B cell (primary cell): Measurements from ENCODE around the gene FPR1. TPM values are rescaled to one million over a fixed set of nuclear protein-coding genes. Genes with fewer than 3 reads are reported as not detected.
"Not testable (repeated sequence)": the region's sequence is repeated elsewhere in the genome, so short reads cannot be mapped to it uniquely, and the experiment has no call there.

Experiments
- ATAC-seq: fragments of 200-7000 bp; cut with Tn5 transposase; one replicate; pipeline ENCODE4 v1.10.0; 2021; ENCODE audit warnings: low read depth, mild to moderate bottlenecking, moderate number of reproducible peaks, moderate library complexity
- CTCF ChIA-PET: fragments of 350-600 bp; sonication (Branson Sonifier 250); formaldehyde crosslinking; loops from one replicate; lab custom pipeline; 2021; ENCODE audit warnings: antibody characterized with exemption, inconsistent platforms; lab: Charles Lee
- POLR2A ChIA-PET: fragments of 350-600 bp; sonication (Branson Sonifier 250); formaldehyde crosslinking; loops from one replicate; lab custom pipeline; 2021; ENCODE audit warnings: antibody characterized with exemption; lab: Charles Lee
- DNase-seq: peaks from one replicate; pipeline ENCODE4 v3.0.0; 2013
- H2AFZ ChIP-seq: 2 replicates; pipeline ENCODE4 v1.6.1; 2012; ENCODE audit warnings: mild to moderate bottlenecking, low read depth, low read length; ENCODE audit not compliant: insufficient read depth, poor library complexity, severe bottlenecking
- H3K27ac ChIP-seq, 2 donors: 1 replicate in 1 of 2; 2 replicates in 1 of 2; pipeline ENCODE4 v1.5.1; 2012 to 2013; ENCODE audit warnings: low read length in 2 of 2, mild to moderate bottlenecking in 2 of 2, moderate library complexity in 1 of 2
- H3K27me3 ChIP-seq, 4 experiments: fragments of 200-600 bp in 1 of 4; sonication (generic) in 1 of 4; replicated peaks in 1 of 4; 1 replicate in 2 of 4; 2 replicates in 2 of 4; pipeline versions ENCODE4 v1.6.1 to v1.7.0; 2013 to 2016; ENCODE audit warnings: low read length in 3 of 4, mild to moderate bottlenecking in 2 of 4, mixed read lengths in 1 of 4, moderate library complexity in 1 of 4; ENCODE audit not compliant: insufficient read depth in 4 of 4, control insufficient read depth in 3 of 4; ENCODE audit errors: control extremely low read depth in 1 of 4
- H3K36me3 ChIP-seq, 2 experiments: replicated peaks in 1 of 2; 1 replicate in 1 of 2; 2 replicates in 1 of 2; pipeline versions ENCODE4 v1.6.1 to v1.7.1; 2013; ENCODE audit warnings: low read length in 1 of 2; ENCODE audit not compliant: insufficient read depth in 2 of 2, control insufficient read depth in 1 of 2; ENCODE audit errors: control extremely low read depth in 1 of 2, extremely low read depth in 1 of 2
- H3K4me1 ChIP-seq, 2 donors: fragments of 200-600 bp in 1 of 2; sonication (generic) in 1 of 2; 1 replicate in 1 of 2; 2 replicates in 1 of 2; pipeline versions ENCODE4 v1.5.1 to v1.6.1; 2013 to 2017; ENCODE audit warnings: low read length in 2 of 2; ENCODE audit not compliant: control insufficient read depth in 2 of 2, insufficient read depth in 2 of 2
- H3K4me2 ChIP-seq: replicated peaks from 2 replicates; pipeline ENCODE3; 2012; ENCODE audit warnings: mild to moderate bottlenecking, low read depth, low read length; ENCODE audit not compliant: poor library complexity, severe bottlenecking
- H3K4me3 ChIP-seq, 5 experiments: fragments of 200-600 bp in 1 of 5; sonication (generic) in 1 of 5; 1 replicate in 3 of 5; 2 replicates in 2 of 5; pipeline versions ENCODE4 v1.5.1 to v1.7.0; 2011 to 2016; ENCODE audit warnings: low read length in 4 of 5, mild to moderate bottlenecking in 4 of 5, low read depth in 2 of 5, control low read depth in 1 of 5, moderate library complexity in 1 of 5; ENCODE audit not compliant: insufficient read depth in 1 of 5; ENCODE audit errors: control extremely low read depth in 1 of 5, extremely low read depth in 1 of 5
- H3K79me2 ChIP-seq: fragments of 200-600 bp; sonication (generic); one replicate; pipeline ENCODE4 v1.6.0; 2016; ENCODE audit warnings: low read length; ENCODE audit not compliant: control insufficient read depth, insufficient read depth
- H3K9ac ChIP-seq: fragments of 200-600 bp; sonication (generic); 2 replicates; pipeline ENCODE4 v1.6.1; 2017; ENCODE audit warnings: mild to moderate bottlenecking, low read length, moderate library complexity
- H3K9me3 ChIP-seq, 3 donors: one replicate each; pipeline versions ENCODE4 v1.6.1 to v1.7.1; 2013; ENCODE audit warnings: low read length in 2 of 3; ENCODE audit not compliant: control insufficient read depth in 2 of 3, insufficient read depth in 1 of 3; ENCODE audit errors: control extremely low read depth in 1 of 3
- H4K20me1 ChIP-seq: 2 replicates; pipeline ENCODE4 v1.6.0; 2012; ENCODE audit warnings: mild to moderate bottlenecking, low read length; ENCODE audit not compliant: insufficient read depth, control insufficient read depth, poor library complexity, severe bottlenecking
- H3K27ac Mint-ChIP-seq: one replicate; pipeline ENCODE4 v1.8.0; 2021; ENCODE audit warnings: mixed read lengths
- H3K27me3 Mint-ChIP-seq: one replicate; pipeline ENCODE4 v1.8.0; 2021; ENCODE audit warnings: mixed read lengths
- H3K4me1 Mint-ChIP-seq: one replicate; pipeline ENCODE4 v1.8.0; 2021; ENCODE audit warnings: mixed read lengths
- H3K4me3 Mint-ChIP-seq: one replicate; pipeline ENCODE4 v1.8.0; 2021; ENCODE audit warnings: mixed read lengths
- H3K9me3 Mint-ChIP-seq: one replicate; pipeline ENCODE4 v1.8.0; 2022; ENCODE audit warnings: mixed read lengths; ENCODE audit not compliant: insufficient read depth
- CTCF ChIP-seq: fragments of 200-600 bp; IDR thresholded peaks from one replicate; pipeline ENCODE4 v1.8.0; 2022; ENCODE audit warnings: antibody characterized with exemption, mild to moderate bottlenecking
- EZH2 ChIP-seq: IDR thresholded peaks from 2 replicates; pipeline ENCODE4 v1.6.1; 2012; ENCODE audit warnings: borderline replicate concordance, low read depth, mild to moderate bottlenecking, moderate library complexity, low read length; ENCODE audit not compliant: insufficient read depth, poor library complexity, severe bottlenecking
- WGBS: methylation state at CpG from one replicate; pipeline ENCODE4 v1.1.5; 2013; ENCODE audit warnings: missing lambda C conversion rate; ENCODE audit not compliant: insufficient coverage; 5-methylcytosine and 5-hydroxymethylcytosine counted together
- intact Hi-C: fragments of 100-400 bp; cut with micrococcal nuclease; formaldehyde crosslinking; loops from one replicate; pipeline ENCODE4 v1.10.0; 2022
- polyA plus RNA-seq: library from polyadenylated mRNA; depleted of rRNA; stranded (reverse); fragments of >200 nt; gene quantifications from 2 replicates; pipeline ENCODE4 v1.2.3, GENCODE V29; 2012
- total RNA-seq, 2 donors: library from RNA; stranded (reverse); fragments of 120-200 nt in 1 of 2; gene quantifications; 1 replicate in 1 of 2; 2 replicates in 1 of 2; pipeline versions ENCODE4 v1.2.3 to v1.2.4, GENCODE V29; 2013 to 2022

FPR1 gene
- total and polyA plus RNA-seq, 2 donors (not counting 1 experiment from before 2014, with no cell fraction given) = 0.17 to 1.1 TPM

GRCh38 chr19:51777570-51778462, 26.1 kb upstream of the FPR1 start:
- Histone ChIP-seq H3K4me3 (no peak overlapping the region), H3K4me1 (peaks cover 0 to 6% of the 10 kb centered on the region in 2 donors), H3K27ac (no peak overlapping the region), H3K9me3 (peaks cover 0 to 4% (median 0%) of the 10 kb centered on the region in 3 donors), H4K20me1 (no peaks in the 10 kb centered on the region), H3K36me3 (no peaks in the 10 kb centered on the region), H3K9ac (no peak overlapping the region), H3K79me2 (no peaks in the 10 kb centered on the region), H2AFZ (peak overlapping the region; percentile 16), H3K27me3 (peaks cover 0 to 13% (median 5%) of the 10 kb centered on the region in 4 experiments), H3K4me2 (no peak overlapping the region)
- ChIA-PET POLR2A (no interaction called here), CTCF (interaction anchor here (0.6 to 2.5 kb wide), 20 partner anchors 10 to 460 kb away, joined by 3 to 23 read pairs (median 5); partner anchors contain the start of genes FPR1, SIGLEC10 and SIGLEC6)
- intact Hi-C loops = loop anchor here (1.0 kb wide), 1 partner anchor 305 kb away; no protein-coding TSS in a partner anchor
- Mint-ChIP-seq H3K27ac (no peak overlapping the region), H3K27me3 (peaks cover 62% of the 10 kb centered on the region), H3K9me3 (peaks cover 3% of the 10 kb centered on the region), H3K4me1 (peaks cover 2% of the 10 kb centered on the region), H3K4me3 (no peak overlapping the region)
- TF ChIP-seq EZH2 (no peak), CTCF (peak; percentile 80)
- WGBS = 33% methylated on average over 12 of the region's 23 CpGs
- ATAC-seq (peak; percentile 51), DNase-seq (peak; percentile 75)

- ATAC-seq, H3K9ac ChIP-seq, H2AFZ ChIP-seq, intact Hi-C loops, H3K36me3 ChIP-seq, H3K4me1 Mint-ChIP-seq, H4K20me1 ChIP-seq, H3K27ac Mint-ChIP-seq, H3K4me3 ChIP-seq, H3K9me3 Mint-ChIP-seq, POLR2A ChIA-PET, H3K4me1 ChIP-seq, DNase-seq, H3K4me3 Mint-ChIP-seq, H3K9me3 ChIP-seq, H3K27ac ChIP-seq, H3K4me2 ChIP-seq, H3K79me2 ChIP-seq: not testable (repeated sequence)
- peaks cover 61% of the 10 kb centered on the region for H3K27me3 Mint-ChIP-seq
- CTCF ChIA-PET = interaction anchor here (1.7 to 2.5 kb wide), 3 partner anchors 101 to 303 kb away, joined by 7 to 23 read pairs (median 17); no protein-coding TSS in a partner anchor
- no CpG with 5 or more reads among the region's 1 CpG for WGBS
- peaks cover 0 to 13% (median 10%) of the 10 kb centered on the region in 4 experiments for H3K27me3 ChIP-seq
Measured at GRCh38 chr19:51776561-51776960, 24.9 kb upstream of the FPR1 start.
